HepG2 (cell line): ENCODE results near the gene CTF1. TPM values are rescaled to one million over a fixed set of nuclear protein-coding genes. Genes with fewer than 3 reads are reported as not detected.

ENCODE experiments used
- ATF2 ChIP-seq: sonication (generic); formaldehyde crosslinking; IDR thresholded peaks from 2 replicates; pipeline ENCODE4 v1.4.0; 2020; ENCODE audit warnings: missing genetic modification reagents
- CBX5 ChIP-seq: sonication (generic); formaldehyde crosslinking; IDR thresholded peaks from 2 replicates; pipeline ENCODE4 v1.4.0; 2020; ENCODE audit warnings: missing genetic modification reagents, borderline replicate concordance
- DDIT3 ChIP-seq: sonication (generic); formaldehyde crosslinking; IDR thresholded peaks from 2 replicates; pipeline ENCODE4 v1.4.0; 2020; ENCODE audit warnings: mild to moderate bottlenecking, missing genetic modification reagents
- FOXA1 ChIP-seq, 2 experiments: fragments of 450-650 bp in 1 of 2; sonication (generic) in 1 of 2; formaldehyde crosslinking in 1 of 2; IDR thresholded peaks; 2 replicates each; pipeline versions ENCODE4 v1.4.0 to v1.6.1; 2016 to 2020; ENCODE audit warnings: missing genetic modification reagents in 1 of 2
- GTF3A ChIP-seq: sonication (generic); formaldehyde crosslinking; conservative IDR thresholded peaks from 2 replicates; pipeline ENCODE4 v1.4.0; 2020; ENCODE audit warnings: mild to moderate bottlenecking, missing genetic modification reagents
- IRF2 ChIP-seq: IDR thresholded peaks from 2 replicates; pipeline ENCODE4 v1.6.1; 2018; ENCODE audit warnings: missing genetic modification reagents, missing compliant biosample characterization
- KMT2A ChIP-seq: sonication (generic); formaldehyde crosslinking; IDR thresholded peaks from 2 replicates; pipeline ENCODE4 v1.4.0; 2020; ENCODE audit warnings: missing genetic modification reagents
- PAX8 ChIP-seq: sonication (generic); formaldehyde crosslinking; IDR thresholded peaks from 2 replicates; pipeline ENCODE4 v1.8.0; 2022; ENCODE audit warnings: mild to moderate bottlenecking, missing genetic modification reagents, borderline replicate concordance
- RFXAP ChIP-seq: sonication (generic); formaldehyde crosslinking; IDR thresholded peaks from 2 replicates; pipeline ENCODE4 v1.4.0; 2020; ENCODE audit warnings: missing genetic modification reagents, borderline replicate concordance
- SMAD9 ChIP-seq: sonication (generic); formaldehyde crosslinking; IDR thresholded peaks from 2 replicates; pipeline ENCODE4 v1.5.1; 2020; ENCODE audit warnings: mild to moderate bottlenecking, missing genetic modification reagents
- ZBTB8A ChIP-seq: sonication (generic); formaldehyde crosslinking; IDR thresholded peaks from 2 replicates; pipeline ENCODE4 v1.4.0; 2020; ENCODE audit warnings: mild to moderate bottlenecking, low read depth, missing genetic modification reagents, borderline replicate concordance
- ZFP90 ChIP-seq: sonication (generic); formaldehyde crosslinking; IDR thresholded peaks from 2 replicates; pipeline ENCODE4 v1.8.0; 2022; ENCODE audit warnings: missing genetic modification reagents, mild to moderate bottlenecking, inconsistent platforms, borderline replicate concordance
- ZNF12 ChIP-seq: sonication (generic); formaldehyde crosslinking; IDR thresholded peaks from 2 replicates; pipeline ENCODE4 v1.5.0; 2020; ENCODE audit warnings: missing genetic modification reagents
- ZNF333 ChIP-seq: sonication (generic); formaldehyde crosslinking; IDR thresholded peaks from 2 replicates; pipeline ENCODE4 v1.4.0; 2020; ENCODE audit warnings: mild to moderate bottlenecking, missing genetic modification reagents, borderline replicate concordance
- ZNF362 ChIP-seq: sonication (generic); formaldehyde crosslinking; IDR thresholded peaks from 2 replicates; pipeline ENCODE4 v1.4.0; 2020; ENCODE audit warnings: missing genetic modification reagents, mild to moderate bottlenecking, borderline replicate concordance
- ZNF432 ChIP-seq: sonication (generic); formaldehyde crosslinking; IDR thresholded peaks from 2 replicates; pipeline ENCODE4 v1.5.0; 2020; ENCODE audit warnings: missing genetic modification reagents, mild to moderate bottlenecking, borderline replicate concordance
- ZNF775 ChIP-seq: sonication (generic); formaldehyde crosslinking; IDR thresholded peaks from 2 replicates; pipeline ENCODE4 v1.4.0; 2020; ENCODE audit warnings: missing genetic modification reagents, mild to moderate bottlenecking, moderate library complexity, borderline replicate concordance
- ZNF790 ChIP-seq: sonication (generic); formaldehyde crosslinking; IDR thresholded peaks from 2 replicates; pipeline ENCODE4 v1.8.0; 2022; ENCODE audit warnings: missing genetic modification reagents, mild to moderate bottlenecking, borderline replicate concordance
- polyA plus RNA-seq, 8 experiments: library from polyadenylated mRNA; depleted of rRNA in 3 of 8; stranded (reverse) in 7 of 8; unstranded in 1 of 8; fragments of >200 nt; fragmentation: Illumina TruSeq in 4 of 8; extraction: Trizol in 4 of 8; gene quantifications; 2 replicates each; pipeline versions ENCODE4 v1.2.1 to v1.2.3, GENCODE V29; 2011 to 2016; ENCODE audit warnings: low read depth in 4 of 8, missing spikeins in 1 of 8, mixed read lengths in 1 of 8; ENCODE audit not compliant: insufficient read depth in 1 of 8
- total RNA-seq, 5 experiments: library from RNA; depleted of rRNA; stranded (reverse); fragments of >200 nt; fragmentation: Illumina TruSeq; extraction: Trizol; gene quantifications; 2 replicates each; pipeline ENCODE4 v1.2.3, GENCODE V29; 2016; ENCODE audit warnings: low read depth in 1 of 5
- TF ChIP-seq, protein P1 (sequence below): sonication (generic); formaldehyde crosslinking; IDR thresholded peaks from 2 replicates; pipeline ENCODE4 v1.5.1; 2020; ENCODE audit warnings: missing genetic modification reagents, mild to moderate bottlenecking, borderline replicate concordance
- TF ChIP-seq, protein P2 (sequence below), 2 experiments: sonication (generic) in 1 of 2; formaldehyde crosslinking in 1 of 2; IDR thresholded peaks; 2 replicates each; pipeline versions ENCODE4 v1.4.0 to v1.6.1; 2018 to 2020; ENCODE audit warnings: missing genetic modification reagents in 2 of 2, borderline replicate concordance in 1 of 2, low read depth in 1 of 2, mild to moderate bottlenecking in 1 of 2, missing biosample characterization in 1 of 2

The CTF1 gene
- total and polyA plus RNA-seq, 2 of the 13 experiments (the other 11 are each of a cell fraction or from before 2014, with no cell fraction given), result 0.13 to 1.8 TPM

DNA sequence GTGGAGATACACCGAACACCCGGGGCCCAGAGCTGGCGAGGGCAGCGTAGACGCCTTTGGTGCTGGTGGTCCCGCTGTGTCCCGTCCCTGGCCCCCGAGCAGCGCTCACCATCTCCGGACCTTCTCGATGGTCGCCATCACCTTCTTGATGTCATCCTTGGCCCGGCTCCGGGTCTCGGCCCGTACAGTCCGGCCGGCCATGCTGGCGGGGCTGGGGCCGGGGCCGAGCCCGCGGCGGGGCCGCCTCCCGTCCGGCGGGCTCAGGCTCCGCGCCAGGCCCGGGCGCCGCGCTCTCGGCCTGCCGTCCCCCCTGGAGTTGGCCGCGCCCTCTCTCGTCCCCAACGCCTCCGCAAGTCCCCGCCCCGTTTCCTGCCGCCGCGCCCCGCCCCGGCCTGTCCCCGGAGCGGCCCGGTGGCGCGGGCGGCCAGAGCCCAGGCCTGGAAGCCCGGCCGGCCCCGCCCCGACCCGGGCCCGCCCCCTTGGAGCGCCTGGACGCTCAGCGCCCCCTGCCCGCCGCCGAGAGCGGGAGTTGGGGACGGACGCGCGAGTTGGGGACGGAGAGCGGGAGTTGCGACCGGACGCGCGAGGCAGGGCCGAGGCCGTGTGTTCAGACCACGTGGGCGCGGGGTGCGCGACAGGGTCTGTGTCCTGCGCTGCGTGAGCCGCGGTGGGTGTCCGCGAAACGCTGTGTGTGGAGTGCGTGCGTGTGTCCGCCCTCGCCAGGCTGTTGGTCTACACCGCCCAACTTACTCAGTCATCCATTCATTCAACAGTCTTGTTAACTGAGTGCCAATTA is 2.5 kb upstream of the CTF1 start, which contains the start of gene BCL7C (continued):
- TF ChIP-seq KMT2A (CRISPR knock-in tag), result peak; percentile 77
- TF ChIP-seq, protein P1, sequence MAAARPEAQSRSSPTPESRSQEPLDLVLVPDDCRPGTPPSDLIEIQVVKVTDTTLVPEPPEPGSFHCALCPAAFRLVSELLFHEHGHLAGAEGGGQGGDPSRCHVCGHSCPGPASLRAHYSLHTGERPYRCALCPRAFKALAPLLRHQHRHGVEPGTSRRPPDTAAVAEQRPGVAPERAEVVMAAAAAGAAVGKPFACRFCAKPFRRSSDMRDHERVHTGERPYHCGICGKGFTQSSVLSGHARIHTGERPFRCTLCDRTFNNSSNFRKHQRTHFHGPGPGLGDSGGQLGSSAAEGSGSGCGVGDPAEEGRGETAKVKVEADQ, result peak; percentile 93; the same call in 1 of the 2 replicates
- peak; percentile 84 for TF ChIP-seq RFXAP (CRISPR knock-in tag)
- TF ChIP-seq ATF2 (CRISPR knock-in tag), result peak; percentile 75; the same call in 1 of the 2 replicates
- 0 out of 2 replicates have a peak, but pooled peaks have one; percentile 71 for TF ChIP-seq PAX8 (CRISPR knock-in tag)
- TF ChIP-seq GTF3A (CRISPR knock-in tag), result no peak; the same call in 1 of the 2 replicates
- no peak for TF ChIP-seq DDIT3
- TF ChIP-seq SMAD9 (CRISPR knock-in tag), result peak; percentile 95
- TF ChIP-seq ZFP90, result peak; percentile 96; the same call in 1 of the 2 replicates
- TF ChIP-seq ZNF362, result peak; percentile 71
- TF ChIP-seq ZNF790 (CRISPR knock-in tag), result peak; percentile 91; the same call in 1 of the 2 replicates
- TF ChIP-seq ZNF333 (CRISPR knock-in tag), result peak; percentile 92
- no peak for TF ChIP-seq FOXA1 (IDR thresholded peaks at IDR 0.05)
- peak; percentile 64 for TF ChIP-seq FOXA1 (CRISPR knock-in tag; IDR thresholded peaks at IDR 0.05)
- TF ChIP-seq ZNF432 (CRISPR knock-in tag), result peak; percentile 93
- TF ChIP-seq, protein P2, sequence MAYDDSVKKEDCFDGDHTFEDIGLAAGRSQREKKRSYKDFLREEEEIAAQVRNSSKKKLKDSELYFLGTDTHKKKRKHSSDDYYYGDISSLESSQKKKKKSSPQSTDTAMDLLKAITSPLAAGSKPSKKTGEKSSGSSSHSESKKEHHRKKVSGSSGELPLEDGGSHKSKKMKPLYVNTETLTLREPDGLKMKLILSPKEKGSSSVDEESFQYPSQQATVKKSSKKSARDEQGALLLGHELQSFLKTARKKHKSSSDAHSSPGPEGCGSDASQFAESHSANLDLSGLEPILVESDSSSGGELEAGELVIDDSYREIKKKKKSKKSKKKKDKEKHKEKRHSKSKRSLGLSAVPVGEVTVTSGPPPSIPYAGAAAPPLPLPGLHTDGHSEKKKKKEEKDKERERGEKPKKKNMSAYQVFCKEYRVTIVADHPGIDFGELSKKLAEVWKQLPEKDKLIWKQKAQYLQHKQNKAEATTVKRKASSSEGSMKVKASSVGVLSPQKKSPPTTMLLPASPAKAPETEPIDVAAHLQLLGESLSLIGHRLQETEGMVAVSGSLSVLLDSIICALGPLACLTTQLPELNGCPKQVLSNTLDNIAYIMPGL (CRISPR knock-in tag; IDR thresholded peaks at IDR 0.05; ENCODE audit: borderline replicate concordance in 1 of 2, low read depth in 1 of 2), result peak; percentile 94 to 95
- TF ChIP-seq CBX5 (CRISPR knock-in tag), result peak; percentile 97
- TF ChIP-seq ZBTB8A (CRISPR knock-in tag), result peak; percentile 66; the same call in 1 of the 2 replicates
- TF ChIP-seq ZNF775 (CRISPR knock-in tag), result no peak
- TF ChIP-seq IRF2 (CRISPR knock-in tag), result peak; percentile 77; the same call in 1 of the 2 replicates
- TF ChIP-seq ZNF12, result peak; percentile 63; the same call in 1 of the 2 replicates
